ENCODE measurements around the gene TBKBP1.
A peak's percentile ranks its signal among the peaks of the same experiment; 100 is the strongest.
"Not testable (repeated sequence)": the region's sequence is repeated elsewhere in the genome, so short reads cannot be mapped to it uniquely, and the experiment has no call there.

TBKBP1 gene

DNA sequence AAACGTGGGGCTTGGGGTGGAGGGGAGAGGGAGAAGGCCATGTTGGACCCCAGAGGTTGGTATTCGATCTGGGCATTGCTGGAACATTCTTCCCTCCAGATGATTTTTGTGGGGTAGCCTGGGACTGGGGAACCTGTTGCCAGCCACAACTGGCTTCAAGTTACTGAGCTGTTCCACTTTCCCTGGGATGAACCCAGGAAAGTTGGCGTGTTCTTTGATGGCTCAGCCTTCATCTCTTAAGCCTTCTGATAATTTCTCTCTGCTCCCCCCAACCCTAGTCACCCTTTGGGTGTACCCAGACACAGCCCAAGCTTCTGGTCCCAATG, 41.1 kb downstream of the TBKBP1 start:
- no peak for DNase-seq

GRCh38 chr17:47735536-47736011, 41.6 kb downstream of the TBKBP1 start:
- DNase-seq = no peak

DNA sequence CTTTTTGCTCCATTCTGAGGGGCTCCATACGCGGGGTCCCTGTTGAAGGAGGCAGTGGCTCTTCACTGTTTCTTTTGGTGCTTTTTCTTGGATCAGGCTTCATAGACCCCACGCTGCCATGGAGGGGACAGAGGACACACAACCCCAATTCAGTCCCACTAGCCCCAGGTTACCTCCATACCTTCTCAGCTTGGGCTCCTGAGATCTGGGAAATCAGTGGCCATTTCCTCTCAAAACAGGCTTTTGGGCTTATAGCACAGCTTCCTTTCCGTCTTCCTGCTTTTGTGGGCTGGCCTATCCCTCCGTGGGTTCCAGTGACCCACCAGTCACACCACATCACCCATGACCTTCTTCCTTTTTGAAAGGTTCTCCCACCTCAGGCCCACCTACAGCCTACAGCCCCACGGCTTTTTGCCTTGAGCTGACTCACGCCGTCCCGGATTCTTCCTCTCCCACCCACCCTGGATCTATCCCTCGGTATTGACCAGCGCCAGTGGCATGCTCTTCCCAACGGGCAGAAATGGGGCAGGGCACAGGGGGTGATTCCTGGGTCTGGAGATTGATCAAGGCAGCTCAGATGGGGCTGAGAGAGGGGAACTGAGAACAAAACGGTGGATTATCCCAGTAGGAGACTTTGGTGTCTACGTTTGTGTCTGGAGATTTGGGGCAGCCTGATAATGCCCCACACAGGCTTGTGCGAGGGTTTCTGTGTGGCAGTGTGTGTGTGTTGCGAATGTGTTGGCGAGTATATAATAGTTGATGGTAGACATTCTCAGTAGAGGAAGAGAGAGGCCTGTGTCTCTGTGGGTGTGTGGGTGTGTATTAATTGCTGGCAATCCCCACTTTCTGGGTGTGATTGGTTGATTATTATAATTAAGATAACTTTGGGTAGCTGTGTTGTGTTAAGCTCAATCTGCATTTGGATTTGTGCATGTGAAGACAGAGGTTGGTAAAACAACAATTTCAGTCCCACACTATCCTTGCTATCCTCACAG, 42.8 kb downstream of the TBKBP1 start:
- DNase-seq = no peak

- no peak for DNase-seq
These were observed 44.2 kb downstream of the TBKBP1 start for GRCh38 chr17:47738178-47738577.

- no peak for DNase-seq
These were observed 45.2 kb downstream of the TBKBP1 start for GRCh38 chr17:47739150-47739549.

GRCh38 chr17:47739945-47740344, 46.0 kb downstream of the TBKBP1 start:
- not testable (repeated sequence) for DNase-seq

DNA sequence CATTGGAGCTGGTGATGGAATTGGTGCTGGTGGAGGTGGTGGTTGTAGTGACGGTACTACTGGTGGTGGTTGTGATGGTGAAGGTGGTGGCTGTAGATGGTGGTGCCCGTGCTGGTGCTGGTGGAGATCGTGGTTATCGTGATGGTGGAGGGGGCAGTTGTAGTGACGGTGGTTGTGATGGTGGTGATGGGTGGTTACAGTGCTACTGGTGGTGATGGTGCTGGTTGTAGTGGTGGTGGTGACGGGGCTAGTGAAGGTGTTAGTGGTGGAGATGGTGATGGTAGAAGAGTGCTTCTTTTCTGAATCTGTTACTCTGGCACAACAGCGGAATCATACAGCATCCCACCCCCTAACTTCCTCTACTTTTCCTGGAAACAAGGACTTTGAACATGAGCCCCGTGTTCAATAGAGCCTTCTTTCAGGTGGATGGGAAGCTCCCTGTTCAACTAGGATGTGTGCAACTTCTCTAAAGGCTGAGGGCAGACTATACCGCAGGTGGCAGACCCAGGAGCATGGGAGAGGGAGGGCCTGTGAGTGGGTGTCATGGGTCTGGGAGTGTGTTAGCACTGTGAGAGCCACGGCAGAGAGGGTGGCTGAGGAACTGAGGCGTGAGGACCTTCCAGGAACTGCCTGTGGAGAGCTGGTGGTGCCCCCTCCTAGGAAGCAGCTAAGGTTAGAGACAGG, 47.3 kb downstream of the TBKBP1 start:
- no peak for DNase-seq

DNA sequence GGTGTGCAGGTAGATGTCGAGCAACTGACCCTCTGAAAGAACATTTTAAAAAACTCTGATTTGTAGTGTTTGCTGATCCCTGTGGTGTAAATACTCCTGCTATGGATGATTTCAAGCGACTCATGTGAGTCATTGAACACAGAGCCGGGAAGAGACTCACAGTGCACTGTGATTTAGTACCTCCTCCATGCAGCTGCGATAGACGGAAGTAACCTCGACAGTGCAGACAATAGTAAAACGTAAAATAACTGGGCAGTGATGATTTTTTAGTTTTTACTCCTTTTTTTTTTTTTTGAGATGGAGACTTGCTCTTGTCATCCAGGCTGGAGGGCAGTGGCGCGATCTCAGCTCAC, 47.8 kb downstream of the TBKBP1 start:
- no peak for DNase-seq

DNA sequence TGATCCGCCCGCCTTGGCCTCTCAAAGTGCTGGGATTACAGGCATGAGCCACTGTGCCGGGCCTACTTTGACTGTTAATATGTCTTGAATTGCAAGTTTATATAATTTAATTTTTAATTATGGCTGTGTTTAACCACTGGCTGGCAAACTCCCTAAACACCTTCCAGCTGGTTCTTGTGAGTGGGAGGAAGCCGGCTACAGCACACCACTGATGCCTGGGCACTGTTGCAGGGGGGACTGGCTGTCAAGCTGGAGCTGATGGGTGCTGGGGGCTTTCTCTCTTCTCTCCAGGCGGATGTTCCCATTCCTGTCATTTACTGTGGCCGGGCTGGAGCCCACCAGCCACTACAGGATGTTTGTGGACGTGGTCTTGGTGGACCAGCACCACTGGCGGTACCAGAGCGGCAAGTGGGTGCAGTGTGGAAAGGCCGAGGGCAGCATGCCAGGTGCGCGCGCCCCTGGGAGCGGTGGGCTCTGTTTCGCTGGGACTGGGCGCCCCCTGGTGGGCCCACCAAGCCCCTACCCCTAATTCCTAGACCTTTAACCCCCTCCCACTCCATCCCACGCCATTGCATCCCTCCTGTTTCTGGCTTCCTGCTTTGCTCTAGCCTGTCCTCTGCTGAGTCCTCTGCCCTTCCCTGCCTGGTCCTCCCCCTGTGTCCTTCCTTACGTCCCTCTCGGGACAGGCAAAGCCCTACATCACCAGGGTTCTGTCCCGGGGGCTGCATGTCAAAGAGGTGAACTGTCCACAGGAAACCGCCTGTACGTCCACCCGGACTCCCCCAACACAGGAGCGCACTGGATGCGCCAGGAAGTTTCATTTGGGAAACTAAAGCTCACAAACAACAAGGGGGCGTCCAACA, 48.6 kb downstream of the TBKBP1 start:
- peak; percentile 77 for DNase-seq

GRCh38 chr17:47744168-47745036, 50.4 kb downstream of the TBKBP1 start:
- DNase-seq = no peak

DNA sequence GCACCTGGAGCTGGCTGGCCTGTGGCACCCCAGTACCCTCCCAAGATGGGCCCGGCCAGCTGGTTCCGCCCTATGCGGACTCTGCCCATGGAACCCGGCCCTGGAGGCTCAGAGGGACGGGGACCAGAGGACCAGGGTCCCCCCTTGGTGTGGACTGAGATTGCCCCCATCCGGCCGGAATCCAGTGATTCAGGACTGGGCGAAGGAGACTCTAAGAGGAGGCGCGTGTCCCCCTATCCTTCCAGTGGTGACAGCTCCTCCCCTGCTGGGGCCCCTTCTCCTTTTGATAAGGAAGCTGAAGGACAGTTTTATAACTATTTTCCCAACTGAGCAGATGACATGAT, 51.0 kb downstream of the TBKBP1 start:
- DNase-seq = no peak

DNA sequence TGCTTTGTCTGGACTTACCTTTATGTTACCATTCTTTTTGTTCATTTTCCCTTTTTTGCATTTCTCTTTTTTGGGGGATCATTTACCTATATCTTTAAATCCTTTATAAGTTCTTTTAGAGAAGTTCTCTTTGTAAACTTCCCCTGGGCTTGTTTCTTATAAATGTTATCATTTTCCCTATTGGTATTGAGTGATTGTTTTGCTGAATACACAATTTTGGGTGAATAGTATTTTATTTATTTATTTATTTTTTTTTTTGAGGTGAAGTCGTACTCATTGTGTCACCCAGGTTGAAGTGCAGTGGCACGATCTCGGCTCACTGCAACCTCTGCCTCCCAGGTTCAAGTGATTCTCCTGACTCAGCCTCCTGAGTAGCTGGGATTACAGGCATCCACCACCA, 57.5 kb downstream of the TBKBP1 start:
- no peak for DNase-seq

- DNase-seq = no peak
These were observed 63.4 kb downstream of the TBKBP1 start for GRCh38 chr17:47757386-47757785.

DNA sequence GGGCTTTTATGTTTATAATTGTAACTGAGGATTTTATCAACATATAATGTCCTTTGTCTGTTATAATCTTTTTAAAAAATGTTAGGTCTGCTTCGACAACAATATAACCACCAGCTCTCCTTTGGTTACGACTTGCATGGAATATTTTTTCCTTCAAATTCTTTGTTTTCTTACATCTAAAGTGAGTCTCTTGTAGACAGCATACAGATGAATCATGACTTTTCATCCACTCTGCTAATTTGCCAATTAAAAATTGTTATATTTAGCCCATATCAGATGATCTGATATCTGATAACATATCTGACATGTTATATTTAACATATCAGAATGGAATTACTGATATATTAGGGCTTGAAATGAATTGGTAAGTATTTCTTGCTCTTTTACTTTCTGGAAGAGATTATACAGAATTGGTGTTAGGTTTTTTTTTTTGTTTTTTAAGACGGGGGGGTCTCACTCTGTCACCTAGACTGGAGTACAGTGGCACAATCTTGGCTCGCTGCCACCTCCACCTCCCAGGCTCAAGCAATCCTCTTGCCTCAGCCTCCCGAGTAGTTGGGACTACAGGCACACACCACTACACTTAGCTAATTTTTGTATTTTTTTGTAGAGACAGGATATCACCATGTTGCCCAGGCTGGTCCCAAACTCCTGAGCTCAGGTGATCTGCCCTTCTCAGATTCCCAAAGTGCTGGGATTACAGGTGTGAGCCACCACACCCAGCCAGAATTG, 66.6 kb downstream of the TBKBP1 start:
- DNase-seq = no peak
